DMS53 treated with DMSO at 0.1 percent for 48 hours (cell line): ENCODE measurements around the gene KLF2.
"Not testable (repeated sequence)": the region's sequence is repeated elsewhere in the genome, so short reads cannot be mapped to it uniquely, and the experiment has no call there.

Experiments
- DNase-seq: peaks from one replicate; lab custom pipeline; 2025; ENCODE audit not compliant: unreplicated experiment; lab: John Stamatoyannopoulos, UW

Gene KLF2

DNA sequence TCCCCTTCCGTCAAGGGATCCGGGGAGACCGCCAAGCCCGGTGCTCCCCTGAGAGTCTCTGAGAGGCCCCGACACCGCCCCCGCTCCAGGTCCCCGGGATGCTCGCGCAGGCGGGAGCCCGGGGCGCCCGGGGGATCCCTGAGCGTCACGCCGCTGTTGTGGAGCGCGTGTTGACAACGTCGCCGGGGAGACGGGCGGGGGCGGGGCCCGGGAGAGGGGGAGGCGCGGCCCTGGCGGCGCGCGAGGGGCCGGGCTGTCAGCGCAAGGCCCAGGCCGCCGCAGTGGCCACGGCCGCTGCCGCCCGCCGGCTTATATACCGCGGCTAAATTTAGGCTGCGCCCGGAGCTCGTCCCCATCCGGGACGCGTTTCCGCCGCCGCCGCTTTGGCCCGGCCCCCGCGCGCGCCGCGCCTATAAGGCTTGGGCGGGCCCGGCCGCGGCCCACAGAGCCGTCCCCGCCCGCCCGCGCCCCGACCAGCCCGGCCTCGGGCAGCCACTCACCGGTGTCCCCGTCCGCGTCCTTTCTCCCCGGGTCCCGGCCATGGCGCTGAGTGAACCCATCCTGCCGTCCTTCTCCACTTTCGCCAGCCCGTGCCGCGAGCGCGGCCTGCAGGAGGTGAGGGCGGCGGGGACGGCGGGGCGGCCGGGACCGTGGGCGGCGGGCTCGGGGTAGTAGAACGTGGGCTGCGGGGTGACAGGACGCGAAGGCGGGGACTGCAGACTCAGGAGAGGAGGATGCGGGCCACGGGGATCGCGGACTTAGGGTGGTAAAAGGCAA is at the start of gene KLF2:
Gene KLF2 (plus strand): TSS at position 443 of the 777 bp plus-strand sequence. CDS start 98 bp downstream, at position 541.
- no peak for DNase-seq

DNA sequence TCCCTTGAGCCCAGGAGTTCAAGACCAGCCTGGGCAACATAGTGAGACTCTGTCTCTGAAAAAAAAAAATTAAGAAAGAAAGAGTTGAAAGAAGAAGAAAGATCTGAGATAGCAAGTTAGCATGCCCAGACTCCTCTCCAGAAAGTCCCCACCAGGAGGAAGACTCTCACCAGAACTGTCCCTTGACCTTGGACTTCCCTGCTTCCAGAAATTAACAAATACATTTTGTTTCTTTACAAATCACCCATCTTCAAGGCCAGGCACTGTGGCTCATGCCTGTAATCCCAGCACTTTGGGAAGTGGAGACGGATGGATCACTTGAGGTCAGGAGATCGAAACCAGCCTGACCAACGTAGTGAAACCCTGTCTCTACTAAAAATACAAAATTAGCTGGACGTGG is 44.3 kb upstream of the KLF2 start:
- DNase-seq: no peak

DNA sequence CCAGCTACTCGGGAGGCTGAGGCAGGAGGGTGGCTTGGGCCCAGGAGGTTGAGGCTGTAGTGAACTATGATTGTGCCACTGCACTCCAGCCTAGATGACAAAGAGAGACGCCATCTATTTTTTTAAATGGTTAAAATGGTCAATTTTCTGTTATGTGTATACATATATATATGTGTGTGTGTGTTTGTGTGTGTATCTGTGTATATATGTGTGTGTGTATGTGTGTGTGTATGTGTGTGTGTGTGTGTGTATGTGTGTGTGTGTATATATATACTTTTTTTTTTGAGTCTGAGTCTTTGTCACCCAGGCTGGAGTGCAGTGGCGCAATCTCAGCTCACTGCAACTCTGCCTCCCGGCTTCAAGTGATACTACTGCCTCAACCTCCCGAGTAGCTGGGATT is 42.9 kb upstream of the KLF2 start:
- DNase-seq: no peak

DNA sequence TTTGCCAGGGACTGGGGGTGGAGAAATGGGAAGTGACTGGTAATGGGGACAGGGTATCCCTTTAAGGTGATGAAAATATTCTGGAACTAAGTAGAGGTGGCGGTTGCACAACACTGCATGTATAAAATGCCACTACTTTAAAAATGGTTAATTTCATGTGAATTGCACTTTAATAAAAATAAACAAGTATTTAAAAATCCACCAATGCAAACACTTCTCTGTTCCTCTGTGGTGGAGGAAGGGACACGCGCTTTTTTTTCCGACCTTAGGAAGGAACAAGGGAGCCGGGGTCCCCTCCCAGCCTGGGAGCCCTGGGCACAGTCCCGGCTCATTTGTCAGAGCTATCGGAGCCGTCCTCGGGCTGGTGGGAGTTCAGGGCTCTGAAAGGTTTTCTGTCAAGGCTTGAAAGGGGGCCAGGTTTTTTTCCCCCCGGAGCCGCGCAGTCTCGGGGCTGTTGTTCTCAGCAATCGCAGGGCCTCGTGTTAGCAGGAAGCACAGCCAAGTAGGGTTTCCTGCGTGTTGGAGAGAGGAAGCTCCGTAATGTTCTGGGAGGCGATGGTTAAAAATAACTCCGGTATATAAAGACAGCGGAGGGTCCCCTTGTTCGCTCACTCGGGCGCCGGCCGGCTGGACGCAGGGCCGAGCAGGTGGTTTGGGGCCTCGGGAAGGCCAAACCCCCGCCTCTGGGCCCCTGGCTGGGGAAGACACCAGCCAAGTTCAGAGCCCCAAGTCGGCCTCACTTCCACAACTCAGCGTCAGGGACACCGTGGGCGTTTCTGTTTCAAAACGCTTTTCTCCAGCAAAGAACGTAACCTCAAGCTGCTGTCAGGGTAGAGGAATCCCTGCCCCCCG is 41.2 kb upstream of the KLF2 start:
- no peak for DNase-seq

DNA sequence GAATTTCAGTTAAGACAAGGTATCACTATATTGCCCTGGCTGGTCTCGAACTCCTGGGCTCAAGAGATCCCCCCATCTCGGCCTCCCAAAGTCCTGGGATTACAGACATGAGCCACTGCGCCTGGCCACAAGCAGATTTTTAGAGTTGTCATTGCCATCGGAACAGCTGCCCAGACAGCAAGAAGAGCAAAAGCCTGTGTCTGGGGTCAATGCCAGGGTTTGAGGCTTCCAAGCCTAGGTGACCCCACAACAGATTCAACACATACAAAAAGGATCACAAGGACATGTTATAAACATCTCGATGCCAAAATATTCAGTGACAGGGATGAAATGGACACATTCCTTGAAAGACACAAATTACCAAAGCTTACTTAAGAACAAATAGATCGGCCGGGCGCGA is 40.1 kb upstream of the KLF2 start:
- DNase-seq: no peak

DNA sequence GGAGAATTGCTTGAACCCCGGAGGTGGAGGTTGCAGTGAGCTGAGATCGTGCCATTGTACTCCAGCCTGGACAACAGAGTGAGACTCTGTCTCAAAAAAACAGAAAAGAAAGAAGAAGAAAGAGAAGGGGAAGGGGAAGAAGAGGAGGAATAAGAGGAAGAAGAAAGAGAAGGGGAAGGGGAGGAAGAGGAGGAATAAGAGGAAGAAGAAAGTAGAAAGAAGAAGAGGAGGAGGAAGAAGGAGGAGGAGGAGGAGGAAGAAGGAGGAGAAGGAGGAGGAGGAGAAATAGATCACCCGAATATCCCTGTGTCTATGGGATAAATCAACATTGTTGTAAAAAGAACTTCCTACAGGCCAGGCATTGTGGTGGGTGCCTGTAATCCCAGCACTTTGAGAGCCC is 39.5 kb upstream of the KLF2 start:
- DNase-seq: not testable (repeated sequence)

DNA sequence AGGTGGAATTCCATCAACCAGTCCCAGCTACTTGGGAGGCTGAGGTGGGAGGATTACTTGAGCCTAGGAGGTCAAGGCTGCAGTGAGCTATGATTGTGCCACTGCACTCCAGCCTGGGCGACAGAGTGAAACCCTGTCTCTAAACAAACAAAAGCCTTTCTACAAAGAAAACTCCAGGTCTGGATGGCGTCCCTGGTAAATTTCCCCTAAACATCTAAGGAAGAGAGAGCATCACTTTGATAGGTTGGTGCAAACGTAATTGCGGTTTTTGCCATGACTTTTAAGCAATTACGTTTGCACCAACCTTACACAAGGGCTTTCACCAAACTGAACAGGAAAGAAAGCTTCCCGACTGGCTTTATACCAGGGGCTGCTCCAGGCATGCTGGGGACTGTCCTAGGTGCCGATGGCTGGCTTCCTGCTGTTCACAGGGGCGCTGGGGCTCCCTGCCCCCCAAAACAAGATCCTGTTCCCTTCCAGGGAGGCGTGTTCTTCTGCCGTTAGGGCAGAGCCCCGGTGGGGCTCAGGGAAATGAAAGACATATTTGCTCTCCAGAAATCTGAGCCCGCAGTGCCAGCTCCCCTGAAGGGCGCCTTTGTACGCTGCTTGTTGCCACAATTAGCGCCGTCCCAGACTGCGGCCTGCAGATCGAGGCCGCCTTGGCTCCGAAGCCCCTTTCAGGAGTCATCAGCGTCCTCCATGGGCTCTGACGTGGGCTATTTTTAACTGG is 38.7 kb upstream of the KLF2 start:
- no peak for DNase-seq

DNA sequence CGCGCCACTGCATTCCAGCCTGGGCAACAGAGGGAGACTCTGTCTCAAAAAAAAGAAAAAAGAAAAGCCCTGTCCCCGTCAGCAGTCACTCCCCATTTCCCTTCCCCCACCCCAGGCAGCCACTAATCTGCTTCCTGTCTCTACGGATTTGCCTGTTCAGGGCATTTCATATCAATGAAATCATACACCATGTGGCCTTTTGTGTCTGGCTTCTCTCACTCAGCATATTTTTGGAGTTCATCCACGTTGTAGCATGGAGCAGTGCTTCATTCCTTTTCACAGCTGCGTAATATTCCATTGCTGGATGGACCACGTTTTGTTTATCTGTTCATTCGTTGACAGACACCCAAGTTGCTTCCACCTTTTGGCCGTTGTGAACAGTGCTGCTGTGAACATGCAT is 36.1 kb upstream of the KLF2 start:
- DNase-seq: no peak

DNA sequence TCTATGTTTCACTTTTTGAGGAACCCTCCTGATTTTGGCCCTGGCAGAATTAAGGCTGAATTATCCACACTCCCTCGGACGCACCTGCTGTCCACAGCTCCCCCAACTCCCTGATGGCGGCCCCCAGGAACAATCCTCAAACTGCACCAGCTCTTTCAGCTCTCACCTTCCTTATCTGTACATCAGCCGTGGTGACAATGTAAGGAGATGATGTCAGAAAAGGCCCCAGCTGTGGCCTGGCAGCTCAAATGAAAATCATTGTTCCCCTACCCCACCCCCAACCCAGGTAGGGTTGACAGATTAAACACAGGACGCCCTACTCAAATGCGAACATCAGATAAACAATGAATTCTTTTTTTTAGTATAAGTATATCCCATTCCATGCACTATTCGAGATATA is 35.0 kb upstream of the KLF2 start:
- DNase-seq: no peak

DNA sequence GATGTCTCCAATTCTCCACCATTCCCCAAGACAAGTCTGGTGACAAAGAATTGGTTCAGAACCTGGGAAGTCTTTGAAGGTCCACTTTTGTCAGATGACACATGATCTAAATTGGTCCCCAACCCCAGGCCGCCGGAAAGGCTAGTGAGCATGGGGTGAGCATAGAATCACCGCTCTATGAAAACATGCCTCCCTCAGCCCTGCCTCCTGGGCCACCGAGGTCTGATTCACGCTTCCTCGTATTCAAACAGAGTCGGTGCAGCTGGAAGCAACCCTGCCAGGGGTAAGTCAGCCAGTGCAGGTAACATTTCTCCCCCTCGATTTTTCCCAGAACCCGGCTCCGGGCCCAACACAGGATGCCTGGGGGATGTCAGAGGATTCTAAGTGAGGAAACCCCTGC is 33.9 kb upstream of the KLF2 start:
- DNase-seq: no peak

DNA sequence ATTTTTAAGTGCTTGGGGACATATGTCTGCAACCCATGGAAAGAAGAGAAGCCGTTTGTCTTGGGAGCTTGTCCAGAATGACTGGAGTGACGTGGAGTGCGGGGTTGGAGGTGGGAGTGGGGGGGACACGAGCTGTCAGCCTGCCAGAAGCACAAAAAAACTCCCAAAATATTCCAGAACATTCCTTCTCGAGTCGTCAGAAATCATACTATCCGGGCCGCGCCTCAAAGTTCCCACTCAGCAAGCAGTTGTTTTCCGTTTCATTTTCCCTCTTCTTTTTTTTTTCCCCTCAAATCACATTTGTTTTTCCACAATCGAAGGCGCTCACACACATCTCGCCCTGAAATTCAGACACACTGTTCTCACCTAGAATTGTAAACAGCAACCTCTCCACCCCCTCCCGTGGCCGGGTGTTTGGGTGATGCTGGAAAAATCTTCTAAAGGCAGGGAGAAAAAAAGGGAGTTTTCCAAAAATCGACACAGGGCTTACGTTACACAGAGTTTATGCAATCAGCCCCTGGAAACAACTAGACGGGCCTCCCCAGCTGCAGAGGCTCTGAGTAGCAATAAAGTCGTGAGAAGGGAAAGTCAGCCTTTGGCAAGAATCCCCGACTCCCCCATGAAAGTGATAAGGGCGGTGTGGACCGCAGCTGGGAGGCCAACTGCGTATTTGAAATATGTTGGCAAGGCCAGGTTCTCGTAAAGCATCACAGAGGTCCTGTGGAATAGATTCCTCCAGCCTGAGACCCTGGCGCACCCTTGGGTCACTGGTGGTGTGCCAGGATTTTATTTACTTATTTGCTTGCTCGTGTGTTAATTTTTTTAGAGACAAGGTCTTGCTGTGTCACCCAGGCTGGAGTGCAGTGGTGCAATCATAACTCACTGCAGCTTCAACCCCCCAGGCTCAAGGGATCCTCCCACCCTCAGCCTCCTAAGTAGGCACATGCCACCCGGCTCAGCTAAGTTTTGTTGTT is 31.2 kb upstream of the KLF2 start:
- DNase-seq: no peak

DNA sequence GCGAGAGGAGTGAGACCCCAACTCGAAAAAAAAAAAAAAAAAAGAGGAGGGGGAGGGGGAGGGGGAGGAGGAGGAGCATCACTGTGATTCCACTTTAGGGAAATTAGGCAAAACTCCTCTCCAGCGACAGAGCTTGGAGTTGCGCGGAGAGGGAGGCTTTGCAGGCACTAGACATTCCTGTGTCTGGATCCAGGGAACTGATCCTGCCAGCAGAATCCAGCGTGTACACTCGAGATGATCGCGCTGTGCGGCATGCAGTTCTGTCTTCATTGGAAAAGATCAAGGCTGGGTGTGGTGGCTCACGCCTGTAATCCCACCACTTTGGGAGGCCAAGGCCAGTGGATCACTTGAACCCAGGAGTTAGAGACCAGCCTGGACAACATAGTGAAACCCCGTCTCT is 29.6 kb upstream of the KLF2 start:
- DNase-seq: no peak

DNA sequence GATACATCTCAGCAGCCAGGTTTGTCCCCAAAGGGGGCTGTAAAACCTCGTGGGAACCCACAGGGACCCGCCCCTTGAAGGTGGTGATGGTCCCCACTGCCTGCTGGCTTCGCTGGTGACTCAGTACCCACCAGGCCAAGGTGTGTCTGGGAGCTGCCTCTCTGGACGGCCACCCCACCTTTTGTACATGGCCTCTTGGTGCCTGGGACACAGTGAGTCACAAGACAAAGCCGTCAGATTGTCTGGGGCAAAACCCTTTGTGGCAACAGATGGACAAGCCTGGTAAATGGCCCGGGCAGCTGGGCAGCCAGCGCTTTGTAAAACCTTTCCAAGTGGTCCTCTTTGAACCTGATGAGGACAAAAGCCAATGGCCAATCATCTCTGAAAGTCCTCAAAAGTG is 27.9 kb upstream of the KLF2 start:
- DNase-seq: no peak

DNA sequence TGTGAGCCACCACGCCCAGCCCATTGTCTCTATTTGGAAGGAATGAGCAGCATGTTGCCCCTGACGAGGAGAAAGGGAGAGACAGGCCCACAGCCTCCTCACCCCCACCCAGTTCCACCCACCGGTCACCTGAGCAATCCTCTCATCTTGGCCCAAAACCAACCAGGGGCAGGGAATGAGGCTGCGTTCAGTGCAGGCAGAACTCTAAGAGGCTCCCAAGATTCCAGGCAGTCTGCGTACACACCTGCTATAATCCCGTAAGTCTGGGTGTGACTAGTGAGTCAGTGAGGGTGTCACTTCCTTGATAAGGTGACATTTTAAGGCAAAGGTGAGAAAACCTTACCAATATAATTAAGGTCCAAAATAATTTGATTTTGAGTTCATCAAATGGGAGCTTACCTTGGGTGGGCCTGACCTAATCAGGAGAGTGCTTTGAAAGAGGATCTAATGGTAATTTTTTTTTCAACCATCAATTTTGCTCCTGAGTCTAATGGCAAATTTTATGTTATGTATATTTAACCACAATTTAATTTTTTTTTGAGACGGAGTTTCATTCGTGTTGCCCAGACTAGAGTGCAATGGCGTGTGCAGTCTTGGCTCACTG is 26.9 kb upstream of the KLF2 start:
- DNase-seq: no peak

DNA sequence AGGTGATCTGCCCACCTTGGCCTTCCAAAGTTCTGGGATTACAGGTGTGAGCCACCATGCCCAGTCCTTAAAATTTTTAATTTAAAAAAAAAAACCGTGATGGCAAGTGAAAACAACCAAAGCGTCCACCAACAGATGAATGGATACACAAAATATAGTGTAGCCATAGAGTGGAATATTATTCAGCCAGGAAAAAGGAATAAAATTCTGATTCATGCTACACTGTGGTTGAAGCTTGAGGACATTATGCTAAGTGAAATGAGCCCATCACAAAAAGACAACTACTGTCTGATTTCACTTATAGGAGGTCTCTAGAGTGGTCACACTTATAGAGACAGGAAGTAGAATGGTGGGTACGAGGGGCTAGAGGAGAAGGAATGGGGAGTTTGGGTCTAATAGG is 26.3 kb upstream of the KLF2 start:
- no peak for DNase-seq

DNA sequence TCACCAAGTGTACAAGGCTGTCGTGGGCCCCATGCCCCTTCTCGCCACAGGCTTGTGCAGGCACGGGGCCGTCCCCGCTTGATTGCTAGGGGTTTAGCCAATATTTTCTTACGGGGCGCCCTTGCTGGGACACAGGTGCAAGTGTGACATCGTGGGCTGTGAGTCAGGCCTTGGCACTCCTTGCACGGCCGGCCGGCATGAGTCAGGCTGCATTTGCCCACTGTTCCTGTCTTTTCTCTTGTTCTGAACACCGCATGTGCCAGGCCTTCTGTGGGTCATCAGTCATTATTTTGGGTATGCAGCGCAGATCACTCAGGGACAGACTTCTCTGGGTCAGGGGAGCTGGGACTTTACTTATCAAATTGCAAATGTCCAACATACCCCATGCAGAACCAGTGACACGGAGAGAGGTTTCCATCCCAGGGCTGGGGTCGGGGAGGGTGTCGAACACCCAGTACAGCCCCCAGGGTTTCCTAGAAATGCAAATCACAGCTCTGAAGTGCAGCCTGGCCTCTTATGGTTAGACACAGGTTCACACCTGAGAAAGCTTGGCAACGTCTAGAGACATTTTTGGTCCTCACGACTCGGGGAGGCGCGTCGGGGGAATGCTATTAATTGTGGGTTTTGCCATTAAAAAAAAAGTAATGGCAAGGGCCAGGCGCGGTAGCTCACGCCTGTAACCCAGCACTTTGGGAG is 22.5 kb upstream of the KLF2 start:
- DNase-seq: no peak

DNA sequence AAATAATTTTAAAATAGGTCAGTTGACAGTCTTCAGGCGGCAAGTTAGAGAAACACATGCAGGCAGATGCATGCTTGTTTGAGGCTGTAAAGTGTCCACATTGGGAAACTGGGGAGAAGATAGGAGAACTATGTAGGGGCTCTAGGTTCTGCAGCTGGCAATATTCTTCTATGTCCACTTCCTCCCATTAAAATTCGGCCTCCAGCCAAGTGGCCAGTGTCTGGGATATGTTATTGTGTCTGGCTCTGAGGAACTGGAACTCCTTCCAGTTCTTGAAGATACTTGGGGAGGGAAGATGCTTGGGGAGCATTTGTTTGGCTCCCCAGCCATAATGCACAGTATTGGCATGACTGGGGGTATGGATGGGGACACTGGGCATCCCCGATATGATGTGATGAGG is 20.9 kb upstream of the KLF2 start:
- DNase-seq: no peak

DNA sequence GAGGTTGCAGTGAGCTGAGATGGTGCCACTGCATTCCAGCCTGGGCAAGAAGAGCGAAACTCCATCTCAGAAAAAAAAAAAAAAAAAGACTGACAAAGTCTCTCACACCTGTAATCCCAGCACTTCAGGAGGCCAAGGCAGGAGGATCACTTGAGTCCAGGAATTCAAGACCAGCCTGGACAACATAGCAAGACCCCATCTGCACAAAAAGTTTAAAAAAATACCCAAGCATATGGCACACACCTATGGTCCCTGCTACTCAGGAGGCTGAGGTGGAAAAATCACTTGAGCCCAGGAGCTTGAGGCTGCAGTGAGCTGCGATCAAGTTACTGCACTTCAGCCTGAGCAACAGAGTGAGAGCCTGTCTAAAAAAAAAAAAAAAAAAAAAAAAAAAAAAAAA is 20.1 kb upstream of the KLF2 start:
- DNase-seq: not testable (repeated sequence)

DNA sequence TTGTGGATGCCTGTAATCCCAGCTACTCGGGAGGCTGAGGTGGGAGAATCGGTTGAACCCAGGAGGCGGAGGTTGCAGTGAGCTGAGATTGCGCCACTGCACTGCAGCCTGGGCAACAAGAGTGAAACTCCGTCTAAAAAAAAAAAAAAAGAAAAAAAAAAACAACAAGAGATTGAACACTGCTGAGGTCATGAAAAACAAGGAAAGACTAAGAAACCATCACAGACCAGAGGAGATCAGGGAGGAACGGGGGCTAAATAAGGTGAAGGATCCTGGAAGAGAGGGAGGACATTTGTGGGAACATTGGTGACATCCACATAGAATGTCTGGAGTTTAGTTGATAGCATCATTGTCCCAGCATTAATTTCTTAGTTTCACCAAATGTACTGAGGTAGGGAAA is 19.6 kb upstream of the KLF2 start:
- not testable (repeated sequence) for DNase-seq
